UCSD-AML1 (cell line): ENCODE measurements around the gene SPDYA.
"Not testable (repeated sequence)": the region's sequence is repeated elsewhere in the genome, so short reads cannot be mapped to it uniquely, and the experiment has no call there.

Experiments
- DNase-seq: peaks from one replicate; lab custom pipeline; 2025; ENCODE audit not compliant: unreplicated experiment; lab: John Stamatoyannopoulos, UW

The SPDYA gene

DNA sequence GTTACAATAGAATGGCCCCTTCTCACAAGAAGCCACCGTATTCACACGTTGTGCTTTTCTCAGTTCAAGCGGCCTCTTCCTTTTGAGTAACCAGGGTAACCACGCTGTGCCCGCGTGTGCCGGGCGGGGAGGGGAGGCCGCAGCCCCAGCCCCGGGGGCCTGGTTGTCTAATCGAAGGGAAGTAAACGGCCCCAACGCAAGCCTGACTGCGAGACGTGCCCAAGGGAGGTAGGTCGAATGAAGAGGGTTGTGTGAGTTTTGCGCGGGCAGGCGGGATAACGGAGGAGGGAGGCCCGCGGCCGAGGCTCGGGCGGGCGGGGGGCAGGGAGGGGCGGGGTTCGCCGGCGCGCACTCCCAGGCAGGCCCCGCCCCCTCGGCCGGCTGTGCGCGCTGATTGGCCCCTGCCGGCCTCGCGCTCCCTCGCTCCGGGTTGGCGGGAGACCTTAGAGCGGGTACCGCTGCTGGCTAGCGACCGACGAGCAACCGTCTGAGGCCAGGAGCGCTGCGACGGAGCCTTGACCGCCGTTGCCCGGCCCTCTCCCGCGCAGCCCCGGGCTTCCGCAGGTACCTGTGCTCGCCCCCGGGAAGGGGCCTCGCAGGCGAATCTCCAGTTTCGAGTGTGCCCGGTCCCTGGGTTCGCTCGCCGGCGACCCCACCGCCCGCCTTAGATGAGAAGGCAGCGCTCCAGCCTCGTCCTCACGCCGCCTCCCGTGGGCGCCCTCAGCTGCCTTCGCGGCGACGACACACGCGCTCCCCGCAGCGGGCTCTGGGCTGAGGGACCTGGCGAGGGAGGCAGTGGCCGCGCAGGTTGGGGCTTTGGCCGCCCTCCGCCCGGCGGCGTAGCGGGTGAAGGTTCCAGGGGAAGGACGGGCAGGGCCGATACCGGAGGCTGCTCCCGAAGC is at the start of gene SPDYA:
TSS of gene SPDYA (plus strand) at position 451 of the 902 bp plus-strand sequence. CDS start 5,181 bp downstream, outside the sequence.
- no peak for DNase-seq

DNA sequence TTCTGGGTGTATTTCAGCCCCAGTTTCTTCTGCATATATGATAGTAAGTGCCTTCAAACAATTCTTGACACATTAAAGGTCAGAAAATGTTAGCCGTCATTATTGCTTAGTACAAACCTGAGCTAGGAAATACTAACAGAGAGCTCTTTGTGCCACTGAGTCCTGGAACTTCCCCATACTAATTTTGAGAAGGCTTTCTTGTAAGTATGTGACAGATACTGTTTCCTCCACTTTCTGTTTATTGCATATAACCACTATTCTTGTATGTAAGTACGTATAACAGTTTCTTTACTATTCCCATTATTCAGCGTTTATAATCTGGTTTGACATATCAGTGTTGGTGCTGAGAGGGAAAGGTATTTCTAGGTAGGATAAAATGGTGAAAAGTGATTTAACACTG is 49.2 kb upstream of the SPDYA start:
- no peak for DNase-seq

DNA sequence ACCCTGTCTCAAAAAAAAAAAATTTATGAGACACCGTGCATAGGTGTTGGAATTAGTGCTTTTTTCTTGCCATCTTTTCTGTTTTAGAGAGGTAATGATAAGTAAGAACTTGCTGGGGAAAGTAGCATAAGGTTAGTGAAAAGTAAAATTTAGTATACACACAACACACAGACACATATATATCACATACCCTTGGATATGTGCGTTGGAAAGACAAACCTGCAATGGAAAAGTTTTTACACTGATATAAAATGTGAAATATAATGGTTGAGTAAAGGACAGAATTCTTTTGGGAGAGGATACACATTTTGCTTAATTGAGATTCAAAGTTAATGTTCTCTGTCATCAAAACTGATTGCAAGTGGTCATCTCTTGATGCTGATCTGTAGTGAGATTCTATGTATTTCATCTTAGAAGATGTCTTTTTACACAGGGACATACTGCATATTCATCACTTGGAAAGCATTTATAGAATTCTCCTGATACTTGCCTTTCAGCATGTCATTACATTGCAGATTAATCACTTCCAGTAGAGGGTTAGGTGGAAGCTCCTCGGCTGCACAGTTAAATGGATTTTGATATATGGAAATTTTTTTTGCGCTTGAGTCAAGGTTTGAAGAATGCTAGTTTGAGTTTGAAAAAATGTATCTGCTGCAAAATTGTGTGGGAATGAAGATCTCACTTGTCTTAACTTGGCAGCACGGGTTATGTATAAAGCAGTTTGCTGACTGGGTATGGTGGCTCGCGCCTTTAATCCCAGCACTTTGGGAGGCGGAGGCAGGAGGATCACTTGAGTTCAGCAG is 45.5 kb upstream of the SPDYA start:
- DNase-seq: no peak

DNA sequence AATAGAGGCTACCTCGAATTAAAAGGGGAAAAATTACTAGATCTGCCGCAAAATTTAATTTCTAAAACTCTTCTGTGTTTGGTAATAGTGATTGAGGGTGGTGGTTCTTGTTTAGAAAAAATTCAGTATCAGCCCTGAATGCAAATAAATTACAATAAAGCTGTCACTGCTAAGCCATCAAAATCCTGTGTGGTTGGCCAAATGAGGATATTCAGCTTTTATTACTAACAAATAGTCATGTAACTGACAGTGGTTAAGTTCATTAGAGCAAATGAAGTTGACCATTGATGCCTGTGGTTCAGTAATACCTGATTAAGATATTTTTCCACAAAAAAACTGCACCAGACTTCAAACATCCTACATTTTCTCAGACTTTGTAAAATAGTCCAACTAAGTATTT is 44.6 kb upstream of the SPDYA start:
- no peak for DNase-seq

DNA sequence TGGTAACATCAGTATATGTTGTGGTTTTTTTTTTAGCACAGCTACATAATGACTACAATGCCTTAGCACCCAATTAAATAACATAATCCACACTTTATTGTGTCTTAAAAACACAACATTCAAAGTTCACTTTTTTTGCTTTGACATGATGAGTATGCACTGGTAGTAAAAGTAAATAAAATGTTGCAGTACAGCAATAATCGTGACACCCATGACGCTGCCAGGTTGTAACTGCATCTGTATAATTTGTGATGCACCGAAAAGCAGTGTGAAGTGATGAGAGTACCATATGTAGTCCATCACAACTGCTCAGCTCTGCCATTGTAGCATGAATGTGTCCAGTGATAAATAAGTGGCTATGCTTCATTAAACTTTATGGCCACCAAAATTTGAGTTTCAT is 43.3 kb upstream of the SPDYA start:
- DNase-seq: no peak

DNA sequence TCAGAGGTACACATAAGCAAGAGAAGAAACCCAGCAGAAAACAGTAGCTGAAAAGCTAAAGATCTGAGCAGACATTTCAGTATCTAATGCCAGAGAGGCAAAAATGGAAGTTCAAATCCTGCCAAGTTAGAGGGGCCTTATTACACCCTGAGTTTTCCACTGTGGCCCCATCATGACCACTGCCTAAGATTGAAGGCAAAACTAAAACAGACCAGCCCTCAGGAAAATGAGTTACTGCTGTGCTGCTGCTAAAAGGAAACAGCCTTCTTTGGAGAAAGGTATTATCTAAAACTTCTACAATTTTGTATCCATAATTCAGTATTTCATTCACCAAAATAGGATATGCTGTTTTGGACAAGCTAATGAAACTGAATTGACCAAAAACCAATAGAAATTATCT is 42.2 kb upstream of the SPDYA start:
- no peak for DNase-seq

DNA sequence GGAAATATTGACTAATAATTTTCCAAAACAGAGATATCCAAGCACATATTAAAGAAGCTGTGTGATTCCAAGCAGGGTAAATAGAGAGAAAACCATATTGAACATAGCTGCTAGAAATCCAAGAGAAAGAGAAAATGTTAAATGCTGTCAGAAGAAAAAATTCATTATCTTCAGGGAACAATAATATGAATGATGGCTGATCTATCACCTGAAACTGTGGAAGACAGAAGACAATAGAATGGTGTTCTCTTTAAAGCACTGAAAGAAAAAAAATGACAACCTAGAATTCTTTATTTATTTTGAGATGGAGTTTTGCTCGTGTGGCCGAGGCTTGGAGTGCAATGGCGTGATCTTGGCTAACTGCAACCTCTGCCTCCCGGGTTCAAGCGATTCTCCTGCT is 41.7 kb upstream of the SPDYA start:
- DNase-seq: no peak

DNA sequence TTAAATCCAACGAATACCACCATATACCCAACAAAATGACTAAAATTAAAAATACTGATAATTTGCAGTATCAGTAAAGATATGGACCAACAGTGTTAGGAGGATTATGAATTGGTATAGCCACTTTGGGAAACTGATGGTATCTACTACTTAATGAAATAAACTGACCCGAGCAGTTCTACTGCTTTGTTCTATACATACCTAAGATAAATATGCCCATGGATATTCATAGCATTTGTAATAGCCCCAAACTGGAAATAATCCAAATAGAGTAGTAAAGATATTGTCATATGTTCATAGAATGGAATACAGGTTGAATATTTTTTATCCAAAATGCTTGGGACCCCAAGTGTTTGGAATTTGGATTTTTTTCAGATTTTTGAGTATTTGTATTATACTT is 38.3 kb upstream of the SPDYA start:
- no peak for DNase-seq

DNA sequence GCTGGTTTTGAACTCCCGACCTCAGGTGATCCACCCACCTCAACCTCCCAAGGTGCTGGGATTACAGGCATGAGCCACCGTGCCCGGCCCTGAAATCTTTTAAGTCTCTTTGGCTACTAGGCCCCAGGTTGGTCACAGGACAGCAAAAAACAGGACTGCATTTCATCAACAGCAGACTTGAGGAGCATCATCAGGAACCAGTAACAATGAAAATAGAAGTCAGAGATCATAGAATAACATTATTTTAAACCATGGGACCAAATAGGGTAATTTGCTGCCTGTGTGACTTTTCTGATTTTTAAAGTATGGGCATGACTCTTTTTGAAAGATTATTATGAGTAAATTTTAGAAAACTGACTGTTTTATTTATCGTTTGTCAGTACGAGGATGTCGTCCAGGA is 34.2 kb upstream of the SPDYA start:
- DNase-seq: no peak

DNA sequence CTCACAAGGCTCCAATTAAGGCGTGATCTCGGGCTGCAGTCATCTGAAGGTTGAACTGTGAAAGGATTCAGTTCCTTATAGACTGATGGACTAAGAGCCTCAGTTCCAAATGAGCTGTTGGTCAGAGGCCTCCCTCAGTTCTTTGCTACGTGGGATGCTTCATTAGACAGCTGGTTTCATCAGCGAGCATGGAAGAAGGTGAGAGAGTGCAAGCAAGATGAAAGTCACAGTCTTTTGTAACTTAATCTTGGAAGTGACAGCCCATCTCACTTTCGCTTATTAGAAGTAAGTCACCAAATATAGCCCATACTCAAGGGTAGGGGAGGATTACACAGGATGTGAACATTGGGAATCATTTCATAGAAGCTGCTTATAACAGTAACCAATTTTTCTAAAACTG is 32.2 kb upstream of the SPDYA start:
- DNase-seq: no peak

DNA sequence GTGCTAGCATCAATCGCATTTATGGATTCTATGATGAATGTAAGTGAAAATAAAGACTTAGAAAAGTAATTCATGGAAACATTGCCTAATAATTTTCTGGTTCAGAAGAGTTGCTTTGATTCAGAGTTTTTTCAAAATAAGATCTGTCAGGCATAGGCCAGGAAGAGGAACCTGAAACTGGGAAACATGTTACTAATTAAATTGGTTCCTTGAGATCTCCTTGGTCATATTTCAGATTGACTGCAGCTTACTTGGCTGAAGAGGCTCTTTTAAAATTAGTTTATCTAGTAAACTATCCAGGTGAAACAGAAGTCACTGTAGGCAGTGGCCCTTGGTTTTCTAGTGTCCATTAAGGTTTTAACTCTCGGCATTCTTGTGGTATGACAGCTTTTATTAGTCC is 31.6 kb upstream of the SPDYA start:
- DNase-seq: no peak

DNA sequence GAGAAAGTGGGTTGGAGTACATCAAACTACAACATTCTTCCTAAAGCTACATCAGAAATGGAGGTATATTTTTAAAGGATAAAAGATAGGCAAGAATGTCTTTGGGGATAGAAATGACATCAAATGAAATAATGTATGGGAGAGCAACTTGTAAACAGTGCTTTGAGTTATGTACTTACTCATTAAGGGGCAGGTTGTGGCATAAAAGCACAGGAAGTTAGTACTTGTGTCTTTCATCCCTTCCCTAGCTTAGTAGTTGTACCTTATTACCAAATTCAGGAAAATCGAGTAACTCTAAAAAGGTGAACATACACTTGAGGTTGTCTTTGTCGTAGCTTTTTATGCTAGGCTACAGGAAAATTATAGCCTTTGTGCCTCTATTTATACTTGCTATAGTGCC is 30.1 kb upstream of the SPDYA start:
- DNase-seq: no peak

DNA sequence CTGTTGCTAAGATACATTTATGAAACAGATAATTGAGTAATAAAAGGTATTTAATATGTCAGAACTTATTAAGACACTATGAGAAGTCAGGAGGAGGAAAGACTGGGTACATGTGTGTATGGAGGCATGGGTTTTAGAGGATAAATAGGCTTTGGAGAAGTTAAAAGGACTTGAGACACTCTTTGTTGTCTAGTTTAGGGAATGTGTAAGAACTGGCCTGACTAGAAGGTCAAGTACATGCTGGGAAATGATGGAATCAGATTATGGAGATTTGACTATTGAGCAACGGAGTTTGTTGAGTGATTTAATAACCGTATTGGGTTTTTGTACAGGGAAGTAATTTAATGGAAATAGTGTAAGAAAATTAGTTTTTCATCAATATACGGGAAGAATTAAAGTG is 28.2 kb upstream of the SPDYA start:
- no peak for DNase-seq

DNA sequence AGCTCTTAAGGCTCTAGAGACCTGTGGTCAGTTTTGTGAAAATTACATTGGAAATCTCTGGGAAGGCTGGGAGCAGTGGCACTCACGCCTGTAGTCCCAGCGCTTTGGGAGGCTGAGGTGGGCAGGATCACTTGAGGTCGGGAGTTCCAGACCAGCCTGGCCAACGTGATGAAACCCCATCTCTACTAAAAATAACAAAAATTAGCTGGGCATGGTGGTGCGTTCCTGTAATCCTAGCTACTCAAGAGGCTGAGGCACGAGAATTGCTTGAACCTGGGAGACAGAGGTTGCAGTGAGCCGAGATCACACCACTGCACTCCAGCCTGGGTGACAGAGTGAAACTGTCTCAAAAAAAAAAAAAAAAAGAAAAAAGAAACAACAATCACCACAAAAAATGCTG is 26.1 kb upstream of the SPDYA start:
- DNase-seq: not testable (repeated sequence)

DNA sequence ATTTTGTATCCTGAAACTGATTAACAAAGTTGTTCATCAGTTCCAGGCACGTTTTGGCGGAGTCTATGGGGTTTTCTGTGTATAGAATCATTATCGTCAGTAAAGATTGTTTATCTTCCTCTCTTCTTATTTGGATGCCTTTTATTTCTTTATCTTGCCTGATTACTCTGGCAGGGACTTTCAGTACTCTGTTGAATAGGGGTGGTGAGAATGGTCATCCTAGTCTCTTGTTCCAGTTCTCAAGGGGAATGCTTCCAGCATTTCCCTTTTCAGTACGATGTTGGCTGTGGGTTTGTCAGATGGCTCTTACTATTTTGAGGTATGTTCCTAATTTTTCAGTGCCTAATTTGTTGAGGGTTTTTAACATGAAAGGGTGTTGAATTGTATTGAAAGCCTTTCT is 14.0 kb upstream of the SPDYA start:
- DNase-seq: no peak

DNA sequence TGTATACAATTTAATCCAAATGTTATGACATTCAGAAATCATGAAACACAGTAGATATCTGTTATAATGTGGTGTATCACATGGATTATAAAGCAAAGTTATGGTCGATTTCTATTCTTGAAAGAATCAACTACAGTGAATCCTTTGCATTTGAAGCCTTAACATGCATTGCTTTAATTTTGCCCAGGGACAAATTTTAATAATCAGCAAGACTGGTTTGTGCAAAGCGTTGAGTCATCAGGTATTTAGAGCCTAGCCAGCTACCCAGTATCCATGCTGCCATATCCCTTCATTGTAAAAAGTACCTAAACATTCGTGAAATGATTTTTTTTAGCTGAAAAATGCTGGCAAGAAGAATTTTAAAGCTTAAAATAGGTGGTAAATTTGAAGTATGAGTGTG is 8.9 kb upstream of the SPDYA start:
- no peak for DNase-seq

DNA sequence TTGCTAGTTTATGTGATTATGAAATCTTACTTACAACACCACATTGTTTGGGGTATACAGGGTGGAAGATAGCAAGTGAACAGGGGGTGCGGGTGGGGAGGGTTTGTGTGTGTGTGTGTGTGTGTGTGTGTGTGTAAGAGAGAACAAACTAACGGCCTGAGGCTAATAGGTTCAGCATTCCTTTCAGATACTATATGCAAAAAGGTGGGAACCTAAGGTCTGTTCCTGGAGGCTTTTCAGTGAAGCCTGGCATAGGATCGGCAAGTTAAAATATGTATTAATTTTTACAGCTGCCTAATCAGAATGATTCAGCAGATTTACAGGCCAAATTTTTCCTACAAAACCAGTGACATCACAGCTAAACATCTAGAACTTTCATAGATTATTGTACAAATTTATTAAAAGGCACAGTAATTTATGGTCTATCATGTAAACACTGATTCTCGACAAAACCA is 7.6 kb upstream of the SPDYA start:
- DNase-seq: no peak

DNA sequence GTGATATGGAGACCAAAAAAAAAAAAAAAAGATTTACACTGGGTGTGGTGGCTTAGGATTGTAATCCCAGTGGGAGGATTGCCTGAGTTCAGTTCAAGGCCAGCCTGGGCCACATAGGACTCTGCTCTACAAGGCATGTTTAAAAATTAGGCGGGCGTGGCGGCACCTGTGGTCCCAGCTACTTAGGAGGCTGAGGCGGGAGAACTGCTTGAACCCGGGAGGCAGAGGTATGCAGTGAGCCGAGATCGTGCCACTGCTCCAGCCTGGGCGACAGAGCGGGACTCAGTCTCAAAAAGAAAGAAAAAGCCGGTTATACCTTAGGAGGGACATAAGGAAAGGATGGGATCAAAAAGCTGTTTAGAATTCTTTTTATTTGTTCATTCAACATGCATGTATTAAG is 707 bp upstream of the SPDYA start:
- no peak for DNase-seq

DNA sequence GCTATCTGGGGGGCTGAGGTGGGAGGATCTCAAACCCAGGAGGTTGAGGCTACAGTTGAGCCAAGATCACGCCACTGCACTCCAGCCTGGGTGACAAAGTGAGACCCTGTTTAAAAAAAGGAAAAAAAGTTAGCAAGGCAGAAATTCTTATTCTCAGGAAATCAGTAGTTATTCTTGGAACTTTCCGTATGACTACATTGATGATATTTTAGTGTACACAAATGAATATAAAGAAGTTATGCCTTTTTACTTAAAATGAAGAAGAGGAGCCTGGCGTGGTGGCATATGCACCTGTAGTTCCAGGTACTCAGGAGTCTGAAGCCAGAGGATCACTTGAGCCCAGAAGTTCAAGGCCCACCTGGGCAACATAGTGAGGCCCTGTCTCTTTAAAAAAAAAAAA is 7.4 kb downstream of the SPDYA start:
- no peak for DNase-seq

DNA sequence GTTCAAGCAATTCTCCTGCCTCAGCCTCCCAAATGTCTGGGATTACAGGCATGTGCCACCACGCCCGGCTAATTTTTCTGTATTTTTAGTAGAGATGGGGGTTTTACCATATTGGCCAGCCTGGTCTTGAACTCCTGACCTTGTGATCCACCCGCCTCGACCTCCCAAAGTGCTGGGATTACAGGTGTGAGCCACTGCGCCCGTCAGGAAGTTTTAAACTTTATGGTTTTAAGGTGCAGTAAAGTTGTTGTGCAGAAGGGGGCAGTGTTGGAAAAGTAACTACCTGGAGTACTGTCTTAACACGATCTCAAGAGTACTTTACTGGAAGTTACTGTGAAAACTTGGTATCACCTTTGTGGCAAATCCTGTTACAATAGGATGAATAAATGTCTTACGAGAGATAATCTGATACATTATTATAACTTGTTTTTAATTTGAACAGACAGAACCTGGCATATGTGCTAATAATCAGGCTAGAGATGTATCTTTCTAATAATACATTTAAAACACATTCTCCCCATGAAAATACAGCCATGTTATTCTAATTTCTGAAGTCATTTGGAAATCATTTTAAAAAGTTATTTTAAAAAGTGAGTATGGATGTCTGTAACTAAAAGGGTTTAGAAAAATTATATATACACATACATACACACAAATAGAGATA is 10.8 kb downstream of the SPDYA start:
- DNase-seq: no peak

DNA sequence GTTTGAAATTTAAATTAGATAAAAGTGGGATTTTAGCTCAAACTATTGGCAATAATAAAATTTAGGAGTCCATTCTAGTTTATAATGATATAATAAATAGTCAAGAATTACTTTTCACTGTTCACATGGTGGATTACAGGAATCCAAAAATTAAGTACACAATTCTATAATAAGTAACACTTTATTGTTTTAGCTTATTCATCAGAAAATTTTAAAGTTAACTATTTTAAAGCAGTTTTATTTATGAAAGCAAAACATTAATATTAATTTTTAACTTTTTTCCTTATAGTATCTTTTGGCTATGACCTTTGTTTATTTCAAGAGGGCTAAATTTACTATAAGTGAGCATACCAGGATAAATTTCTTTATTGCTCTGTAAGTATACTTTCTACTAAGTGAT is 11.4 kb downstream of the SPDYA start:
- DNase-seq: no peak

DNA sequence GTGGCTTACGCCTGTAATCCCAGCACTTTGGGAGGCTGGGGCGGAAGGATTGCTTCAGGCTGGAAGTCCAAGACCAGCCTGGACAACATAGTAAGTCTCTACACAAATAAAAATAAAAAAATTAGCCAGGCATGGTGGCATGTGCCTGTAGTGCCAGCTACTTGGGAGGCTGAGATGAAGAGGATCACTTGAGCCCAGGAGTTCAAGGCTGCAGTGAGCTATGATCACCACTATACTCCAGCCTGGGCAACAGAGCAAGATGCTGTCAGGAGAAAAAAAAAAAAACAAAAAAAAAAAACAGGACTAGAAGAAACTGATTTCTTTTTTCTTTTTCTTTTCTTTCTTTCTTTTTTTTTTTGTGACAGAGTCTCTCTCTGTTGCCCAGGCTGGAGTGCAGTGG is 13.6 kb downstream of the SPDYA start:
- no peak for DNase-seq
